Esophagus muscularis mucosa (tissue), 4 donors: ENCODE data around the gene GTF2F1. TPM values are rescaled to one million over a fixed set of nuclear protein-coding genes. Genes with fewer than 3 reads are reported as not detected.

Experiments used
- DNase-seq: peaks from one replicate; pipeline ENCODE4 v3.0.0-alpha.2; 2017; ENCODE audit errors: extremely low spot score
- H3K27ac ChIP-seq, 4 donors: fragments of 200-600 bp; sonication (generic); replicated peaks in 1 of 4; 1 replicate in 3 of 4; 2 replicates in 1 of 4; pipeline ENCODE4 v1.5.1; 2016 to 2019; ENCODE audit warnings: mild to moderate bottlenecking in 1 of 4
- H3K27me3 ChIP-seq, 4 donors: fragments of 200-600 bp; sonication (generic); one replicate each; pipeline versions ENCODE4 v1.5.1 to v1.6.0; 2016 to 2019
- H3K36me3 ChIP-seq, 4 donors: fragments of 200-600 bp; sonication (generic); one replicate each; pipeline ENCODE4 v1.5.1; 2016 to 2019
- H3K4me1 ChIP-seq, 4 donors: fragments of 200-600 bp; sonication (generic); one replicate each; pipeline ENCODE4 v1.5.1; 2016 to 2019
- H3K4me3 ChIP-seq, 4 donors: fragments of 200-600 bp; sonication (generic); 1 replicate in 2 of 4; 2 replicates in 2 of 4; pipeline ENCODE4 v1.5.1; 2016 to 2019; ENCODE audit warnings: mild to moderate bottlenecking in 4 of 4, moderate library complexity in 1 of 4
- H3K9me3 ChIP-seq, 4 donors: fragments of 200-600 bp; sonication (generic); 1 replicate in 3 of 4; 2 replicates in 1 of 4; pipeline ENCODE4 v1.5.1; 2016 to 2019
- EP300 ChIP-seq: sonication (generic); formaldehyde crosslinking; IDR thresholded peaks from one replicate; pipeline ENCODE4 v1.6.1; 2017; ENCODE audit warnings: antibody characterized with exemption
- POLR2A ChIP-seq: fragments of 450-650 bp; IDR thresholded peaks from one replicate; pipeline ENCODE4 v1.6.1; 2017; ENCODE audit warnings: antibody characterized with exemption, moderate library complexity, mild to moderate bottlenecking, low read depth
- POLR2AphosphoS5 ChIP-seq, 2 donors: sonication (generic); formaldehyde crosslinking; IDR thresholded peaks; one replicate each; pipeline ENCODE4 v1.6.1; 2017; ENCODE audit warnings: antibody characterized with exemption in 2 of 2
- WGBS: methylation state at CpG from one replicate; pipeline ENCODE4 v1.1.5; 2018; 5-methylcytosine and 5-hydroxymethylcytosine counted together
- intact Hi-C: fragments of 100-400 bp; cut with DNase I; formaldehyde crosslinking; loops from one replicate; pipeline ENCODE4 v1.15.1; 2023
- total RNA-seq, 4 donors: library from RNA; depleted of rRNA; stranded (reverse); fragments of >200 nt; gene quantifications; one replicate each; pipeline versions ENCODE4 v1.1.0 to v1.2.1, GENCODE V29; 2016
- TF ChIP-seq, protein P1 (sequence below), 3 experiments: fragments of 200-600 bp in 2 of 3; fragments of 450-650 bp in 1 of 3; sonication (generic) in 2 of 3; IDR thresholded peaks; one replicate each; pipeline ENCODE4 v1.5.1; 2017 to 2019; ENCODE audit warnings: antibody characterized with exemption in 3 of 3, mild to moderate bottlenecking in 2 of 3, moderate library complexity in 1 of 3

GTF2F1 gene
- total RNA-seq, 4 donors from 2014 or later, result 43.6 to 61.0 (median 56.8) TPM

DNA sequence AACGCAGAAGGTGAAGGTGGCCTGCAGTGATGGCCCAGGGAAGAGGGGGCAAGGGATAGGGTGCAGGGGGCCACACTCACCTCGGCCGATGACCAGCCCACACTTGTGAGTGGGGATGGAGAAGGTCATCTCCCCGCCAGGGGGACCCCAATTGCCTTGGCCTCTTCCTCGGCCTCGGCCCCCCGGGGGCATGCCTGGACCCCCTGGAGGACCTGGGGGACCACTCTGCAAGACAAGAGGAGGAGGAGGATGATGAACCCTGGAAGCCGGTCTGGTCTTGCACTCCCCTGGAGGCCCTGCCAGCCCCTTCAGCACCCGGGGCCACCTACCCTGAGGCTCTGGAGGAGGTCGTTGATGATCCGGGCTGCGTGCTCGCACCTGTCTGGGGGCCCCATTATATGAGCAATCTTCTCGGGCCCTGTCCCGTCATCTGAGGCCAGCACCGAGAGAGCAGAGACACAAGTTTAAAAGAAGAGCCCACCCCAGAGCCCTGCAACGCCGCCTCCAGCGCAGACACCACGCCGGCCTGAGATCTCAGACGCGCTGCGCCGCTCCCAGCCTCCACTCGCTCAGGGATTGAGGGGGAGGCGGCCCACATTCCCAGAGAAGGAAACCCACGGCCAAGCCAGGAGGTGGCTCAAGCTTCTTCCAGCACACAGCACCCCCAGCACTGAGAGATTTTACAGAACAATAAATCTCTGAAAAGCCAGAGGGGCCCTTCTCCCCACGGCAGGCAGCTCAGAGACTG lies 23.9 kb upstream of the GTF2F1 start:
- Histone ChIP-seq H3K9me3 (no peaks in the 10 kb centered on the region), H3K4me1 (peaks cover 7 to 50% (median 36%) of the 10 kb centered on the region in 4 donors), H3K36me3 (peaks cover 60 to 84% (median 81%) of the 10 kb centered on the region in 4 donors), H3K4me3 (no peak overlapping the region), H3K27ac (peak overlapping the region in 1 of 4 donors; percentile 9), H3K27me3 (no peaks in the 10 kb centered on the region)
- intact Hi-C loops, result no loop called here
- no peak for DNase-seq
- TF ChIP-seq EP300, result no peak
- no peak for TF ChIP-seq POLR2AphosphoS5 (IDR thresholded peaks at IDR 0.05)
- TF ChIP-seq, protein P1, sequence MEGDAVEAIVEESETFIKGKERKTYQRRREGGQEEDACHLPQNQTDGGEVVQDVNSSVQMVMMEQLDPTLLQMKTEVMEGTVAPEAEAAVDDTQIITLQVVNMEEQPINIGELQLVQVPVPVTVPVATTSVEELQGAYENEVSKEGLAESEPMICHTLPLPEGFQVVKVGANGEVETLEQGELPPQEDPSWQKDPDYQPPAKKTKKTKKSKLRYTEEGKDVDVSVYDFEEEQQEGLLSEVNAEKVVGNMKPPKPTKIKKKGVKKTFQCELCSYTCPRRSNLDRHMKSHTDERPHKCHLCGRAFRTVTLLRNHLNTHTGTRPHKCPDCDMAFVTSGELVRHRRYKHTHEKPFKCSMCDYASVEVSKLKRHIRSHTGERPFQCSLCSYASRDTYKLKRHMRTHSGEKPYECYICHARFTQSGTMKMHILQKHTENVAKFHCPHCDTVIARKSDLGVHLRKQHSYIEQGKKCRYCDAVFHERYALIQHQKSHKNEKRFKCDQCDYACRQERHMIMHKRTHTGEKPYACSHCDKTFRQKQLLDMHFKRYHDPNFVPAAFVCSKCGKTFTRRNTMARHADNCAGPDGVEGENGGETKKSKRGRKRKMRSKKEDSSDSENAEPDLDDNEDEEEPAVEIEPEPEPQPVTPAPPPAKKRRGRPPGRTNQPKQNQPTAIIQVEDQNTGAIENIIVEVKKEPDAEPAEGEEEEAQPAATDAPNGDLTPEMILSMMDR (IDR thresholded peaks at IDR 0.05), result no peak
- no peak for TF ChIP-seq POLR2A
- WGBS, result 91% methylated on average over 19 of the region's 29 CpGs

DNA sequence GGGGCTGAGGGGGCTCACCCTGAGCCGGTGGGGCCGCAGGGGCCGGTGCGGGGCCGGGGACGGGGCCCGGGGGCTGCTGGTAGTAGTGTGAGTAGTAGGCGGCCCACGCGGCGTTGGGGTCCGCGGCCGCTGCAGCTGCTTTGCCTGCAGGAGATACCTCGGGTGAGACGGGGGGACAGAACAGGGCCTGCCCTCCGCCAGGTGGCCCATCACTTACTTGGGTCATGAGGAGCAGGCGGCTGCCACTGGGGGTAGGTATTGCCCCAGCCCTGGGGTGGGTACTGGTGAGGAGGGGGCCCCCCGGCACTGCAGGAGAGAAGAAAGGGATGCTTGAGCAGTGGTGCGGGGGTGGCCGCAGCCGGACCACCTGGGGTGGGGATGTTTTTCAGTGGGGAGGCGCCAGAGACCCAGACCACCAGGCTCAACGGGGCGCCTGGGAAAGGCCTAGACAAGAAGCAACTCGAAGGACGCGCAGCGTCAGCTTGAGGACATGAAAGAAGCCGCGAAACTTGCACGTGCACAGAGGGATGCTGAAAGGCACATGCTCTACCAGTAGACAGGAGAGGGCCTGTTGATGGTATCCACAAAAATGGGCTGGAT lies 22.7 kb upstream of the GTF2F1 start:
- peaks cover 60 to 73% (median 70%) of the 10 kb centered on the region in 4 donors for H3K36me3 ChIP-seq
- TF ChIP-seq POLR2AphosphoS5 (IDR thresholded peaks at IDR 0.05) (no peak), POLR2A (no peak), EP300 (no peak)
- TF ChIP-seq, protein P1 (IDR thresholded peaks at IDR 0.05), result no peak
- H3K4me3 ChIP-seq, result no peak overlapping the region

DNA sequence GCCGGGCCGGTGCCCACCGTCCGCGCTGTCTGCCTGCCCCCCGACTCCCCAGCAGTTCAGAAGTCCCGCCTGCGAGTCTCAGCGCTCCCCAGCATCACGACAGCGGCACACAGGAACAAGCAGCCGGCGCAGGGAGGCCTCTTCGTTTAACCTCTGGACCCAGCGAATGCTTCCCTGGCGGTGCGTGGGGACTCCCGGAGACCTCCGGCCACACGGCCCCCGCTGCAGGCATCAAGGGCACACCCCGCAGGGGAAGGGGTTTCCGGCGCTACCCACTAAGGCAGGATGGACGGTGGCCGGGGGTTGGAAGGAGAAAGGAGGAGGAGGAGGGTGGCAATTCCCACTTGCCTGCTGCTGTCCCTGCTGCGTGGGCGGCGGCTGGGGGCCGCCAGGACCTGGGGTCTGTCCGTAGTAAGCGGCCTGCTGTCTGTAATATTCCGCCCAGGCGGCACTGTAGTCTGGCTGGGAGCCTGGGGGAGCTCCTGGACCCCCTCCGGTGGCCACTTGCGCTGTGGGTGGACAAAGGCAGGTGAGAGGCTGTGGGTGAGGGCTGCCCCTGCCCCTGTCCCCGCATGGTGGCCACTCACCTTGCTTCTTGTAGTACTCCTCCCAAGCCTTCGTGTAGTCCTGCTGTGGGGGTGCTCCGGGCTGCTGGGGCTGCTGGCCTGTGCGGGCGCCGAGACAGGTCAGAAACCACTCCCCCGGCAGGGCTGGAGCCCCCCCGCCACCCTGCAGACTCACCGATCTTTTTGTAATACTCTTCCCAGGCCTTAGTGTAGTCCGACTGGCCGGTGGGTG lies 22.0 kb upstream of the GTF2F1 start:
- no peak for DNase-seq
- peaks cover 59 to 66% (median 63%) of the 10 kb centered on the region in 4 donors for H3K36me3 ChIP-seq
- intact Hi-C loops, result no loop called here

More for the DNA sequence above, 22.7 kb upstream of the GTF2F1 start:
- H3K4me1 ChIP-seq, result peaks cover 0 to 39% (median 25%) of the 10 kb centered on the region in 4 donors
- no peak for DNase-seq
- no peak overlapping the region for H3K27ac ChIP-seq
- intact Hi-C loops, result no loop called here
- H3K27me3 ChIP-seq, result no peaks in the 10 kb centered on the region
- no peaks in the 10 kb centered on the region for H3K9me3 ChIP-seq
- 94% methylated on average over 32 of the region's 32 CpGs for WGBS

More for the DNA sequence above, 22.0 kb upstream of the GTF2F1 start:
- H3K4me3 ChIP-seq, result no peak overlapping the region
- 87% methylated on average over 26 of the region's 47 CpGs for WGBS
- no peaks in the 10 kb centered on the region for H3K27me3 ChIP-seq
- no peaks in the 10 kb centered on the region for H3K9me3 ChIP-seq
- TF ChIP-seq POLR2AphosphoS5 (IDR thresholded peaks at IDR 0.05) (no peak), POLR2A (no peak), EP300 (no peak)
- TF ChIP-seq, protein P1 (IDR thresholded peaks at IDR 0.05), result no peak
- peaks cover 0 to 32% (median 22%) of the 10 kb centered on the region in 4 donors for H3K4me1 ChIP-seq
- no peak overlapping the region for H3K27ac ChIP-seq
